GM21390 (cell line): ENCODE data around the gene PPM1N.
"Not testable (repeated sequence)": the region's sequence is repeated elsewhere in the genome, so short reads cannot be mapped to it uniquely, and the experiment has no call there.

Experiments used
- ATAC-seq: cut with Tn5 transposase; IDR thresholded peaks from one replicate; pipeline ENCODE4 v1.9.1; 2021; ENCODE audit not compliant: unreplicated experiment

Gene PPM1N

GRCh38 chr19:45508417-45508860, 10.2 kb downstream of the PPM1N start:
- ATAC-seq = no peak

GRCh38 chr19:45508861-45509691, 10.8 kb downstream of the PPM1N start:
- no peak for ATAC-seq

- ATAC-seq = no peak
Measured at GRCh38 chr19:45509692-45510015, 11.4 kb downstream of the PPM1N start.

DNA sequence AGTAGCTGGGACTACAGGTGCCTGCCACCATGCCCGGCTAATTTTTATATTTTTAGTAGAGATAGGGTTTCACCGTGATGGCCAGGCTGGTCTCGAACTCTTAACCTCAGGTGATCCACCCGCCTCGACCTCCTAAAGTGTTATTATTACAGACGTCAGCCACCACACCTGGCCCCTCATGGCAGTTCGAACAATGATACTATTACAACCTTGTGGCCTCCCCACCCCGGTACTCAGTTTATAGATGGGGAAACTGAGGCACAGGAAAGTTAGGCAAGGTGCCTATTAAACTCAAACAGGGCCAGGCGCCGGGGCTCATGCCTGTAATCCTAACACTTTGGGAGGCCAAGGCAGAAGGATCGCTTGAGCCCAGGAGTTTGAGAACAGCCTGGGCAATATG, 12.1 kb downstream of the PPM1N start:
- not testable (repeated sequence) for ATAC-seq

GRCh38 chr19:45511074-45511473, 12.8 kb downstream of the PPM1N start:
- ATAC-seq = no peak

DNA sequence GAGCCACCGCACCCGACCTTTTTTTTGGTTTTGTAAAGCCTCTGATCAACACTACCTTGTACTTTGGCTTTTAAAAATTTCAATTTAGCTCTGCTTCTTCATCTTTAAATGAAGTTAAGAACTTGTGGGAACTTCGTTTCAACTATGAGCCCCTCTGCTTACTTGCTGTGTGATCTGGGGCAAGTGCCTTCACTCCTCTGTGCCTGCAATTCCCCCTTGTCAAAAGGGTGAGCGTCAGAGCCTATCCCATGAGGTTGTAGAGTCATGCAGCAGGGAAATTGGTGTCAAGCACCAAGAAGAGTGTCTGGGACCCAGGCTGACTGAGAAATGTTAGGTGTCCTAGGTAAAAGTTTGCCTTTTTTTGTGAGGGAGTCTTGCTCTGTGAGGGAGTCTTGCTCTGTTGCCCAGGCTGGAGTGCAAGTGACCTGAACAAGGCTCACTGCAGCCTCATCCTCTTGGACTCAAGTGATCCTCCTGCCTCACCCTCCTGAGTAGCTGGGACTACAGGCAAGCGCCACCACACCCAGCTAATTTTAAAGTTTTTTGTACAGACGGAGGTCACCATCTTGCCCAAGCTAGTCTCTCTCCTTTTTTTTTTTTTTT, 14.7 kb downstream of the PPM1N start:
- ATAC-seq = no peak

DNA sequence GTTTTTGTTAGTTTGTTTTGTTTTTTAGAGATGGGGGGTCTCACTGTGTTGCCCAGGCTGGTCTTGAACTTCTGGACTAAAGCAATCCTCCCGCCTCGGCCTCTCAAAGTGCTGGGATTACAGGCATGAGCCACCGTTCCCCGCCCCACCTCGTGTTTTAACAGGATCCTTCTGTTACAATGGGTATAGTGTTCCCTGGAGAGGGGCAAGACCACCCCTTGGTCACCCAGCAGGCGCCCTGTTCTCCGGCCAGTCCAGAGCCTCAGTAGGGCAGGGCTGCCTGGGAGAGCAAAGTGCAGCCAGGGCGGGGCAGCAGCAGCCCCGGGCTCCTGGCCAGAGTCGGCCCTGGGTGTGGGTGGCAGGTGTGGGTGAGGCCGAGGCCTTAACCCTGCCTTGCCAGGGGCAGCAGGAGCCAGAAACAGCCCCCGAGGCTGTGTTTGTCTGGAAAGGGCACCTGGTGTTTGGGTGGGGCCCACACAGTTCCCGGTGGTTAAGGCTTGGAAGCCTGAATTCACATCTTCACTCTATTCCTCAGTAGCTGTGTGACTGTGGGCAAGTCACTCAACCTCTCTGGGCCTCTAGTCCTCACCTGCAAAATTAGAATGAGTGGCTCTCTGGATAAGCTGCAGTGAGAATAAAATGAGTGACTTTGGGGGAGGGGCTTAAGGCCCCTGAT, 16.3 kb downstream of the PPM1N start:
- no peak for ATAC-seq

DNA sequence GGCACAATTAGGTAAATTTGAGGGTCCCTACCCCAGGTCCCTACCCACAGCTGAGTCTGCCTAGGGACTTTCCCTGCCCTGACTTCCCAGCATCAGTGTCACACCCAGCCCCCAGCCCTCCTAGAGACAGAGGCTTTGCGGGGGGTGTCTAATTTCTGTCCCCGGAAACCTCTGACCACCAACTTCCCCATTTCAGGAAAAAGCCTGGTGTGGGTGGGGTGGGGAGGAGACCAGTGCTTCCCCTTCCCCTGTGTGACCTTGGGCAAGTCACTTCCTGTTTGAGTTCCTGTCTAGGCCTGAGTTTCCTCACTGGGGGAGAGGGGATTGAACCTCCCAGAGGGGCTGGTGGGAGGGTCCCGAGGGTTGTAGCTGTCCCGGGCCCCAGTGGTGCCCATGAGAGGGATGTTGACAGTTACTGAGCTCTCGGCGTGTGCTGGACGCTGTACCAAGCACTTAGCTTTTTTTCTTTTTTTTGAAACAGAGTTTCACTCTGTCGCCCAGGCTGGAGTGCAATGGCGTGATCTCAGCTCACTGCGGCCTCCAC, 16.9 kb downstream of the PPM1N start:
- no peak for ATAC-seq

DNA sequence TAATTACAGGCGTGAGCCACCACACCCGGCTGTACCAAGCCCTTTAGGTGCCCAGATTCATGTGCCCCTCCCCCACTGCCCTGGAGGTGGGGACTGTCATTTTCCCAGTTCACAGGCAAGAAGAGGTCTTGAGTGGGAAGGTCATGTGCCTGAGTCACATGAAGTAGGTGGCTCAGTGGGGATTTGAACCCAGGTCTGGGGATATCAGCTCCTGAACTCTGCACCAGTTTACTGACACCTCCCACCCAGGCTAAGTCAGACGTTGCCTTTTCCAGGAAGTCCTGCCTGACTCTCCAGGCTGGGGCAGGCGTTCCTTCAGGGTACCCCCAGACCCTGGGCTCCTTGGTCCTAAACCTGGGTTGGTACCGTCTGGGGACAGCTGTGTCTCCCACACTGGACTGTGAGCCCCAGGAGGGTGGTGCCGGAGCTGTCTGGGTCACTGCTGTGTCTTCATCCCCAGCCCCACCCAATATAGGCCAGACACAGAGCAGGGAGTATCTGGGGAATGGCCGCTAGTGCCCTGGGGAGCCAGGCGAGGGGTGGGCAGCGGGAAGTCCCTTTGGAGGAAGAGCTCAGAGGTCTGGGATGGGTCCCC, 17.7 kb downstream of the PPM1N start:
- ATAC-seq = no peak

- ATAC-seq = no peak
Measured at GRCh38 chr19:45517238-45517637, 19.0 kb downstream of the PPM1N start.

- no peak for ATAC-seq
Measured at GRCh38 chr19:45517641-45518468, 19.6 kb downstream of the PPM1N start.

DNA sequence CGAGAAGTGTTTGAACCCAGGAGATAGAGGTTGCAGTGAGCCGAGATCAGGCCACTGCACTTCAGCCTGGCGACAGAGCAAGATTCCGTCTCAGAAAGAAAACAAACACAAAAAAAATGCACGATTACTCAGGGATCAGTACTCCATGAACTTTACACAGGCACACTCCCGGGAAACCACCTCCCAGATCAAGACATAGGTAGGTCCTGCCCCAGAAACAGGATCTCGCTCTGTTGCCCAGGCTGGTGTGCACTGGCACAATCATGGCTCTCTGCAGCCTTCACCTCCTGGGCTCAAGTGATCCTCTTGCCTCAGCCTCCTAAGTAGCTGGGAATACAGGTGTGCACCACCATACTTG, 20.2 kb downstream of the PPM1N start:
- no peak for ATAC-seq

DNA sequence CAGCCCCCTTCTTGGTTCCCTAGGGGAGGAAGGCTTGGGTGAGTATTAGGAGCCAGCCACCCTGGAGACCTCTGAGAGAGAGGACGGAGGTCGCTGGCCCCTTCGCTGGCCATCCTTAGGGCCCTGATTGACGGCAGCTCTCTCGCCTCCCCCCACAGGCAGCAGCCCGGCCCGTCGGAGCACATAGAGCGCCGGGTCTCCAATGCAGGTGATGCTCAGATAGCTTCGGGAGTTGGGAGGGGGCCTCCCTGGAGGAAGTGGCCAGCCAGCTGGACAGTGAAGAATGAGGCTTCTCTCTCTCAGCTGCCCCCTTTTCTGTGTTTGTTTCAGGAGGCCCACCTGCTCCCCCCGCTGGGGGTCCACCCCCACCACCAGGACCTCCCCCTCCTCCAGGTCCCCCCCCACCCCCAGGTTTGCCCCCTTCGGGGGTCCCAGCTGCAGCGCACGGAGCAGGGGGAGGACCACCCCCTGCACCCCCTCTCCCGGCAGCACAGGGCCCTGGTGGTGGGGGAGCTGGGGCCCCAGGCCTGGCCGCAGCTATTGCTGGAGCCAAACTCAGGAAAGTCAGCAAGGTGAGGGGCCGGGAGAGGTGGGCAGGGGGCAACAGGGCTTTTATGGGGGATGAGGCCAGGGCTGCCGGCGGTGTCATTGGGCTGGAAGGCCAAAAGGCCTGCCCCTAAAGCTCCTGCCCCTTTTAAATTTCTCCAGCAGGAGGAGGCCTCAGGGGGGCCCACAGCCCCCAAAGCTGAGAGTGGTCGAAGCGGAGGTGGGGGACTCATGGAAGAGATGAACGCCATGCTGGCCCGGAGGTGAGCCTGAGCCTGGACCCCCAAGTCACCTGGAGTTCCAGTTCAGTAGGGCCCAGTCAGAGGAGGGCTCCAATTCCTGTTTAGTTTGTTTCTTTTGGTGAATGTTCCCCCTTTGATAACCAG, 24.0 kb downstream of the PPM1N start:
- no peak for ATAC-seq

- no peak for ATAC-seq
Measured at GRCh38 chr19:45523642-45524256, 25.5 kb downstream of the PPM1N start.

DNA sequence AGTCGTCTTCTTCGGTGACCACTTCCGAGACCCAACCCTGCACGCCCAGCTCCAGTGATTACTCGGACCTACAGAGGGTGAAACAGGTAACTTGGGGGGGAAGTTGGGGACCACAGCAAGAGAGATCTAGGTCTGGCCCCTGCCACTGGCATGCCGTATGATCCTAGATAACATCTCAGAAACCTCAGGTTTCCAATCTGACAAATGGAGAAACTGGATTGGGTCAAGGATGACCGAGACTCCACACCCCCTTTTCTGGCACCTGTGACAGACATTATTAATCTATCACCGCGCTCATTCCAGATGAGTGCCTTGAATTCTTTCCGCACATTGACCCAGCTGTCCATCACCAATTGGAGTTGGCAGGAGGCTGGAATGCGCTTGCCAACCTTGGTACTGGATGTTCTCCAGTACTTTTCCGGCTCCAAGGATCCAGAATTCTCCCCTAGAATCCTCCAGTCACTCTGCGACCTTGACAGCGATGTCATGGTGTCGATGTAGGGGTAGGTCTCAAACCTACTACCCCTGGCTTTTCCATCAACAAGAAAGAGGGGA, 26.4 kb downstream of the PPM1N start:
- ATAC-seq = no peak

DNA sequence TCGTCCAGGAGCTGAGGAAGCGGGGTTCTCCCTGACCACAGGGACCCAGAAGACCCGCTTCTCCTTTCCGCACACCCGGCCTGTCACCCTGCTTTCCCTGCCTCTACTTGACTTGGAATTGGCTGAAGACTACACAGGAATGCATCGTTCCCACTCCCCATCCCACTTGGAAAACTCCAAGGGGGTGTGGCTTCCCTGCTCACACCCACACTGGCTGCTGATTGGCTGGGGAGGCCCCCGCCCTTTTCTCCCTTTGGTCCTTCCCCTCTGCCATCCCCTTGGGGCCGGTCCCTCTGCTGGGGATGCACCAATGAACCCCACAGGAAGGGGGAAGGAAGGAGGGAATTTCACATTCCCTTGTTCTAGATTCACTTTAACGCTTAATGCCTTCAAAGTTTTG, 27.9 kb downstream of the PPM1N start:
- ATAC-seq = no peak

- no peak for ATAC-seq
Measured at GRCh38 chr19:45526971-45527370, 28.7 kb downstream of the PPM1N start.

DNA sequence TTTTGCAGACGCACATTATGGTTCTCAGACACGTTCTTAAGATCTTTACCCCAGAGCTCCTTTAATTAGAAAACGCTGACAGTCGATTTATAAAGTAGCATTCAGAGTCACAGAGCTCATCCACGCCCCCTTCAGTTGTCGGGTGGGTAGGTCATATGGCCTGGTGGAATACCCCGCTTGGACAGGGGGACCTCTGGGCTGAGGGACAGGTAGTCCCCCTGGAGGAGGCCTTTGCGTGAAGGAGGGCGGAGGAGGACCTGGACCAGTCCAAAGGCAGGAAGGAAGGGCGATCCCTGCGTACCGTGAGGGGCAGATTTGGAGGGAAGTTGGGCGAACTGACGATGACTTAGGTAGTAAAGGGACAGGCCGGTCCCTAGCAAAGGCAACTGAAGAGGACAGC, 29.5 kb downstream of the PPM1N start:
- no peak for ATAC-seq
